HG02642 (cell line): Measurements from ENCODE around the gene EMC9.
A peak's percentile ranks its signal among the peaks of the same experiment; 100 is the strongest.

Experiments
- ATAC-seq: cut with Tn5 transposase; IDR thresholded peaks from one replicate; pipeline ENCODE4 v1.9.1; 2021; ENCODE audit warnings: mild to moderate bottlenecking; ENCODE audit not compliant: unreplicated experiment, poor library complexity

Gene EMC9

GRCh38 chr14:24141097-24141880 is at the start of gene EMC9:
TSS of gene EMC9 (minus strand) at chr14:24141591. CDS start at chr14:24141304, 287 bp downstream.
- peak; percentile 89 for ATAC-seq

- ATAC-seq = no peak
Observed at GRCh38 chr14:24190416-24190815, 49.0 kb upstream of the EMC9 start.

GRCh38 chr14:24189460-24189859 is 48.1 kb upstream of the EMC9 start:
- ATAC-seq = no peak

- ATAC-seq = no peak
Observed at GRCh38 chr14:24189059-24189375, 47.6 kb upstream of the EMC9 start.

GRCh38 chr14:24188251-24189058 is 47.1 kb upstream of the EMC9 start, which contains the start of gene IPO4:
TSS of gene IPO4 (minus strand) at chr14:24188816. CDS start at chr14:24188787, 29 bp downstream.
- ATAC-seq = peak; percentile 89

GRCh38 chr14:24187539-24187915 is 46.1 kb upstream of the EMC9 start:
- ATAC-seq = no peak

- no peak for ATAC-seq
Observed at GRCh38 chr14:24186831-24187538, 45.6 kb upstream of the EMC9 start.

- no peak for ATAC-seq
Observed at GRCh38 chr14:24185741-24186140, 44.4 kb upstream of the EMC9 start.

- ATAC-seq = no peak
Observed at GRCh38 chr14:24185026-24185425, 43.6 kb upstream of the EMC9 start.

GRCh38 chr14:24184104-24184970 is 42.9 kb upstream of the EMC9 start:
- no peak for ATAC-seq

GRCh38 chr14:24183014-24183481 is 41.7 kb upstream of the EMC9 start:
- no peak for ATAC-seq

GRCh38 chr14:24182110-24182882 is 40.9 kb upstream of the EMC9 start:
- ATAC-seq = no peak

GRCh38 chr14:24181371-24182077 is 40.1 kb upstream of the EMC9 start:
- ATAC-seq = no peak

- ATAC-seq = no peak
Observed at GRCh38 chr14:24179961-24180796, 38.8 kb upstream of the EMC9 start.

GRCh38 chr14:24179294-24179960 is 38.0 kb upstream of the EMC9 start:
- ATAC-seq = no peak

- no peak for ATAC-seq
Observed at GRCh38 chr14:24178399-24179178, 37.2 kb upstream of the EMC9 start.
